Measurements from ENCODE around the gene DNAH6.

DNA sequence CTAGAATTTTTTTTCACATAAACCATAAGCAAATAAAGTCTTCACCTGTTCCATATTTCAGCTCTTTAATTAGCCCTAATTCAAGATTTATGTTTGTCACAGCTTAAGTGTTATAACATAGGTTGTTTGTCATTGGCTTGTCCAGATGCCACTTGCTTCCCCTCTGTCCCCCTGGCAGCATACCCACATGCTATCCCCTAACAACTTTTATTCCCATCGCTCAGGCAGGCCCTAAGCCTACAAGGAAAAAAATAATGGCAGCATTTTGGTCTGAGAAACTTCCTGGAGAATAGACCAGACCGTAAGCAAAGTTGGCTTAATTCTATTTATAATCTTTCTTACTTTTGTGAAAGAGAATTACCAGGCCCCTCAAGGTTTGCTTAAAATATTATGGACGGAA lies 173.9 kb downstream of the DNAH6 start:
- TF ChIP-seq, protein P1, sequence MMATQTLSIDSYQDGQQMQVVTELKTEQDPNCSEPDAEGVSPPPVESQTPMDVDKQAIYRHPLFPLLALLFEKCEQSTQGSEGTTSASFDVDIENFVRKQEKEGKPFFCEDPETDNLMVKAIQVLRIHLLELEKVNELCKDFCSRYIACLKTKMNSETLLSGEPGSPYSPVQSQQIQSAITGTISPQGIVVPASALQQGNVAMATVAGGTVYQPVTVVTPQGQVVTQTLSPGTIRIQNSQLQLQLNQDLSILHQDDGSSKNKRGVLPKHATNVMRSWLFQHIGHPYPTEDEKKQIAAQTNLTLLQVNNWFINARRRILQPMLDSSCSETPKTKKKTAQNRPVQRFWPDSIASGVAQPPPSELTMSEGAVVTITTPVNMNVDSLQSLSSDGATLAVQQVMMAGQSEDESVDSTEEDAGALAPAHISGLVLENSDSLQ (IDR thresholded peaks at IDR 0.05) = no peak
- no peak for TF ChIP-seq FOXM1 (IDR thresholded peaks at IDR 0.05; ENCODE audit: borderline replicate concordance)
- TF ChIP-seq LEF1 (IDR thresholded peaks at IDR 0.05; ENCODE audit: borderline replicate concordance) = no peak
- no peak for TF ChIP-seq CTBP1 (IDR thresholded peaks at IDR 0.05; ENCODE audit: borderline replicate concordance)
- TF ChIP-seq SUZ12 (IDR thresholded peaks at IDR 0.05) = no peak
- TF ChIP-seq BHLHE40 (IDR thresholded peaks at IDR 0.05; ENCODE audit: borderline replicate concordance) = no peak
- no peak for TF ChIP-seq FOXA1 (IDR thresholded peaks at IDR 0.05)
- TF ChIP-seq L3MBTL2 (conservative IDR thresholded peaks at IDR 0.05) = no peak
- no peak for TF ChIP-seq SP1 (IDR thresholded peaks at IDR 0.05)
- no peak for TF ChIP-seq TARDBP (IDR thresholded peaks at IDR 0.05)
- no peak for TF ChIP-seq FOXK2 (IDR thresholded peaks at IDR 0.05)

Data from HEK293T (cell line).